MG63 (cell line): Measurements from ENCODE around the gene EIPR1. TPM values are rescaled to one million over a fixed set of nuclear protein-coding genes. Genes with fewer than 3 reads are reported as not detected.

ENCODE experiments used
- DNase-seq: peaks from one replicate; pipeline ENCODE4 v3.0.0-alpha.2; 2020
- H3K27me3 ChIP-seq: fragments of 250-450 bp; sonication (Bioruptor Pico); 2 replicates; pipeline ENCODE4 v1.5.1; 2020; ENCODE audit warnings: mild to moderate bottlenecking, moderate library complexity
- H3K36me3 ChIP-seq: fragments of 250-450 bp; sonication (Bioruptor Pico); 2 replicates; pipeline ENCODE4 v1.5.1; 2020; ENCODE audit warnings: mild to moderate bottlenecking, moderate library complexity
- H3K4me3 ChIP-seq: fragments of 250-450 bp; sonication (Bioruptor Pico); 2 replicates; pipeline ENCODE4 v1.5.1; 2020; ENCODE audit warnings: mild to moderate bottlenecking, moderate library complexity
- H3K9me3 ChIP-seq: fragments of 250-450 bp; sonication (Bioruptor Pico); 2 replicates; pipeline ENCODE4 v1.5.1; 2020; ENCODE audit warnings: mild to moderate bottlenecking, moderate library complexity
- total RNA-seq: library from RNA; depleted of rRNA; stranded (reverse); fragments of >200 nt; shearing (Covaris generic); gene quantifications from 2 replicates; pipeline ENCODE4 v1.2.3, GENCODE V29; 2014; ENCODE audit warnings: low replicate concordance

EIPR1 gene
- total RNA-seq, 1 experiment from 2014 or later: 78.7 TPM

DNA sequence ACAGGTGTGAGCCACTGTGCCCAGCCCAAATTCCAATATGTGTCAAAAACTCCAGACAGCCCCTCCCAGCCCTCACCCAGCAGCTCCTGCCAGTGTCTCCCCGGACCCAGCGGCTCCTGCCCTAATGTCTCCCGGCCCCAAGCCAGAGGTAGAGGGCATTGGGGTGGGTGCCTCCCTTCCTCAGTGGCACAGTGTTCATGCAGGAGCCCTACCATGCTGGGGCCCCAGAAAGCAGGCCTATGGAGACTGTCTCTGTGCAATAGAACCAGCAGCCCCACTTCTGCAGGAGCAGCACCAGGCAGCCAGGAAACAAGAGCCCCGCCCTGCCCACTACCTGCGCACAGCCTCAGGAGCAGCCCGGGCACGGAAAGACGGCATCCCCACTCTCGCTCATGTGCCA is 70.4 kb downstream of the EIPR1 start:
- Histone ChIP-seq H3K9me3 (no peaks in the 10 kb centered on the region), H3K4me3 (no peak overlapping the region), H3K36me3 (peaks cover 6% of the 10 kb centered on the region; the same call in 1 of the 2 replicates), H3K27me3 (no peaks in the 10 kb centered on the region)
- no peak for DNase-seq

DNA sequence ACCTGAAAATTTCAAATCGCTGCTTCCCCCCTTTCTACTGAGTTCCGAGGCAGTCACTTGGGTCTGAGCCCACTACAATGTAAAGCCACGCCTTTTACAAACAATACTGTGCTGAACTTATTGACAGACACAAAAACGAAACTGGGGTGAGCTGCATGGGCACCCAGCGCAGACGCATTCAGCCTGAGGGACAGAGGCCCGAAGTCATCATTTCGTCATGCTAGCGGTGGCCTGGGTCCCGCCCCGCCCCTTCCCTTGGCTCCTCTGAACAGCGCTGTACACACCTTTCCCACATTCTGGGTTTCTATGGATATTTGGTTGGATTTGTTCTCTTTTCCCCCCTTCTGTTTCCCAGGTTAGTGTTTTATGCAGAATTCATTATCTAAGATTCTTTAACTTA is 71.7 kb downstream of the EIPR1 start:
- Histone ChIP-seq H3K27me3 (no peaks in the 10 kb centered on the region), H3K4me3 (no peak overlapping the region), H3K9me3 (no peaks in the 10 kb centered on the region), H3K36me3 (peaks cover 6% of the 10 kb centered on the region)
- DNase-seq: no peak

DNA sequence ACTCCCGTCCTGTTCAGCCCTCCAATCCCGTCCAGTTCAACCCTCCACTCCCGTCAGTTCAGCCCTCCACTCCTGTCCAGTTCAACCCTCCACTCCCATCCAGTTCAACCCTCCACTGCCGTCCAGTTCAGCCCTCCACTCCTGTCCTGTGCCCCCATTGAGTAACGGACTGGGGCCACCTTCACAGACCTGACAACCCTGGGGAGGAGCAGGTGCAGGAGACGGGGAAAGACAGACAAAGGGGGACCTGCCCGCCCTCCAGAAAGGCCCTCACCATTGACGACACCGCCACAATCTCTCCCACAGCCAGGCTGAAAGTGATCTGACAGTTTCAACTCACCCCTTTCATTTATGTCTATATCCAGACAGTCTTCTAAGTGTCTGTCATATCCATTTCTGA is 72.2 kb downstream of the EIPR1 start:
- Histone ChIP-seq H3K36me3 (peaks cover 6% of the 10 kb centered on the region), H3K4me3 (no peak overlapping the region), H3K9me3 (no peaks in the 10 kb centered on the region), H3K27me3 (no peaks in the 10 kb centered on the region)
- no peak for DNase-seq

DNA sequence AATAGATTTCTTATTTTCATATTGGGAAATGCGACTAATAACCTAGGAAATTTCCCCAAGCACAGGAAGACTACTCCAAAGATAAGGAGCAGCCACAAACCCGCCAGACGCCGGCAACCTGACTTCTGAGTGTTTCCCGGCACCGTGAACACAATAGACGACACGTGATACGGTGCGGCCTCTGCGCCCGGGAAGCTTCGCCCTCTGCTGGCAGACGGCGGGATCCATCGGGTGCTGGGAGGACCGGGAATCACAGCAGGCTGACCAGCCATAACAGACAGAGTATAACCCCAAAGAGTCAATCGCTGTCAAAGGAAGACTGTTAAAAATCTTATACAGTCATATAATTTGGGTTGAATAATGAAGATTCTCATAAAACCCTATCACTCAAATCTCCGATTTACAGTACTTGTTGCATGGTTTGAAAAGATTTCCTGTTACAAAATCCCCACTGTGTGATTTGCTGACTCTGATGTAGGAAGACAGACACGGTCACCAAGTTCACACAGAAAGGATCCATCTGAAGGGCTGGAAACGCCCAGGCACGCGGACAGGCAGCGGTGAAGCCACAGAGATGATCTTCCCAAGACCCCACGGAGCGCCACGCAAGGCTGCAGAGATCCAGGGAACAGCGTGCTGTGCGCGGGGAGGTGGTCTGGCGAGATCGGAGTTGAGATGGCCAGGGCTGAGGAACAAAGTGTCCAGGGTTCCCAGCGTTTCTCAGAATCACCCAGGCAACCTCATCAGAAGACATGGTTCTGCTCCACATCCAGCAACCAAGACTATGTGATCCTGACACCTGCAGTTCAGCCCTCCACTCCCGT is 73.8 kb downstream of the EIPR1 start:
- Histone ChIP-seq H3K9me3 (no peaks in the 10 kb centered on the region), H3K36me3 (peaks cover 6% of the 10 kb centered on the region), H3K4me3 (no peak overlapping the region), H3K27me3 (no peaks in the 10 kb centered on the region)
- peak; percentile 75 for DNase-seq

DNA sequence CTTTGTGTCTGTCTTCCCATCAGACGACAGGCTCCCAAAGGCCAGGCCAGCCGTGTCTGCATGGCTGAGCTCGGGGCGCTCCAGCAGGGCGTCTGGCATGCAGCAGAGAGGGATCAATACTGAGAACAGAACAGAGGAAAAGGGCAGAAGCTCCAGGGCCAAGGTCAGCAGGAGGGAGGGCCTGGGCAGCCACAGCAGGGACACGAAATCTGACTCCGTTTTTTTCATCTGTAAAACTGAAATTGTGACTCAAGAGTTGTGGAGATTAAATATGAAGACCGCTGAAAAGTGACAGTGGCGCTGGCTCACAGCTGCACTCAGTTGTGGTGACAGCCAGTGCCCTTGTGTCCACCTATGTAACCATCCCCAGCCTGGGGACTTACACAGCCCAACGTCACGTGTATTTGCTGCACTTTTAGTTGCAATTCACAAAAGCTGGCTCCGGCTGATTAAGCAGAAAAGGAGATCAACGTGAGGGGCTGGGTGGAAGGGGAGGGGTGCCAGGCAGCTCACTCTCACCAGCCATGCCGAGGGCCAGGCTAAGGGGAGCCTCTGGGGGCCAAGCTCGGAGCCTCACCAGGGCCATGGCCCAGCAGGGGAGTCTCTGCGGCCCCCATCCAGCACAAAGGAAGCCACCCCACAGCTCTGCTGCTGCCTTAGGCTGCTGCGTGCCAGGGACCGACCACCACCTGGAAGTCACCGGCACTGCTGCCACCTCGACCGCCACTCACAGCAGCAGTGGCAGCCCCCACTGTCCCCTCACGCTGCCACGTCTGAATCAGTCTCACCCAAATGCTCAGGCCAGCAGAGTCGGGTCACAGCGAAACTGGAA is 74.7 kb downstream of the EIPR1 start:
- DNase-seq: no peak
- no peaks in the 10 kb centered on the region for H3K9me3 ChIP-seq
- H3K4me3 ChIP-seq: no peak overlapping the region
- H3K36me3 ChIP-seq: peaks cover 6% of the 10 kb centered on the region
- H3K27me3 ChIP-seq: no peaks in the 10 kb centered on the region

DNA sequence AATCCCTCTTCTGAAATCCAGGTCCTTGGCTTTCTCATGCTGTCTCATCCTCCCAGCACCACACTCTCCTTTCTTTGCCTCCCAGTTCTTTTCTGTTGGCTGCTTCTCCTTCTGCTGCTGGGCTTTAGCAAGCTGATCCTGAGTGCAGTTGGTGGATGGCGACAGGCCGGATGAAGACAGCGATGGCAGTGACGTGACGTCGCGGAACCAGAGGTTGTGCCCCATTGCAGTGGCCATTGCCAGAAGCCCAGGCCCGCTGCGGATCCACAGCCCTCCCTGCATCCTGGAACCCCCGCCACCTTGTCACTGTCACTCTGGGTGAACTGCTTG is 75.2 kb downstream of the EIPR1 start:
- no peaks in the 10 kb centered on the region for H3K27me3 ChIP-seq
- no peak overlapping the region for H3K4me3 ChIP-seq
- no peak for DNase-seq
- peaks cover 6% of the 10 kb centered on the region for H3K36me3 ChIP-seq
- no peaks in the 10 kb centered on the region for H3K9me3 ChIP-seq

DNA sequence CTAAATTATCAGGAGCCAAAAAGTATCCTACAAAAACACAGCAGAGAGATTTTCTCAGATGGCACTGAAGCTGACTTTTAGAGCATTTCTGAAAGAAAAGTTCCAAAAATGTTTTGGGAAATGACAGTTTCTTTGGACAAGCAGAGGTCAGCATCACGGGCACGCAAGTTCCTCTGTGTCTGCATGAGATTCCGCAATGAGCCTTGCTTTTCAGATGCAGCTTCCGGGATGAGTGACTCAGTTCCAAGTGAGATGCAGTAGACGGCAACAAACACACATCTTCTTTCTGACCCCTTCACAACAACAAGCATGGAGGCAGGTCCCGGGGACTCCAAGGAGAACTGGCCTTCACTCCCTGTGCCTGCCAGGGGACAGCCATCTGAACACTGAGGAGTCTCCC is 76.6 kb downstream of the EIPR1 start:
- Histone ChIP-seq H3K36me3 (peaks cover 6% of the 10 kb centered on the region), H3K9me3 (no peaks in the 10 kb centered on the region), H3K27me3 (no peaks in the 10 kb centered on the region), H3K4me3 (no peak overlapping the region)
- no peak for DNase-seq

DNA sequence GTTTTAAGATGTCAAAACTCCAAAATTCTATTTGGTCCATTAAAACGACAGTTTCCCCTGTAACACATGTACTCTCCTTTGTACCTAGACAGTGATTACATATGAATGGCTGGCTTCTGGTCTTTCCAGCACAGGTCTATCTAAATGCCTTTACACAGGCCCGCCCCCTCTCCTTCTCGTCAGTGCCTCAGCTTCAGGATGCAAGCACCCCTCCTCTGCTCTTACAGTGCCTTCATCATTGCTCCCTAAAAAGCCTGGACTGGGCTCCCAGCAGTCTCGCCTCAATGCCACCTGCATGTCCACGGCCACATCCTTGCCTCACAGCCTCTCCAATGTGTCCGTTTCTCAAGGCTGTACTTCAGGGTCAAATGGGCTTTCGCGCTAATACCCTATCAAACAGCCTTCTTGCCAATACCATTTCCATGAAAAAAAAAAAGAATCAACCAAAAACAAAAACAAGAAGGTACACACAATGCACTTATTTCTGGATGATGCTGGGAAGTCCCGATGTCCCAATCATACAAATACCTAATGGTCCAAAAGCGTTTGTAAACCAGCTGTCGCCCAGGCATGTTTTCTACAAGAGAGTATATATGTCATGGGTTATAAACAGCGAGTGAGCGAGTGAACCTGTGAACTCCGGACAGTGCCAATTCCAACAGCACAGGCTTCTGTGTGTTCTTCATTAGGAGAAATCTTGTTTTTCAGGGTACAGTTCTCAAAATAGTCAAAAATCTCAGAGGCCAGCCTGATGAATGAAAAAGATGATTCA is 77.2 kb downstream of the EIPR1 start:
- DNase-seq: no peak
- no peaks in the 10 kb centered on the region for H3K9me3 ChIP-seq
- peaks cover 6% of the 10 kb centered on the region for H3K36me3 ChIP-seq
- no peaks in the 10 kb centered on the region for H3K27me3 ChIP-seq
- H3K4me3 ChIP-seq: no peak overlapping the region

DNA sequence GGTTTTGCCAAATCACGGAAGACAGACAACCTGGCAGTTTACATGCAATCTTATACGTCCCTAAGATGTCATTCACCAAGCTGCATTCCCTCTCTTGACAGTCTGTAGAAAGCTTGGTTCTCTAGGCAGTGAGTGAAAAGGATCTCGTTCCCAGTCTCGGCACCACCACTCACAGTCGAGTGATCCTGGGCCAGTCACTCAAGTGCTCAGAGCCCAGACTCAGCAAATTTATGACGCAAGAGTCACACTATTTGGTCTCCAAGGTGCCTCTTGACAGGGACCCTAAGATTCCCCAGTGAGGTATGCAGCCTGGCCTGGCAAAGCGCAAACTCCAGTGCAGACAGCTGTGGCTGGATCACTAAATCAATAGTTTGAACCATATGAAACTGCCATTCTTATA is 77.9 kb downstream of the EIPR1 start:
- no peak for DNase-seq
- H3K27me3 ChIP-seq: no peaks in the 10 kb centered on the region
- H3K4me3 ChIP-seq: no peak overlapping the region
- H3K9me3 ChIP-seq: no peaks in the 10 kb centered on the region
- peaks cover 6% of the 10 kb centered on the region for H3K36me3 ChIP-seq

DNA sequence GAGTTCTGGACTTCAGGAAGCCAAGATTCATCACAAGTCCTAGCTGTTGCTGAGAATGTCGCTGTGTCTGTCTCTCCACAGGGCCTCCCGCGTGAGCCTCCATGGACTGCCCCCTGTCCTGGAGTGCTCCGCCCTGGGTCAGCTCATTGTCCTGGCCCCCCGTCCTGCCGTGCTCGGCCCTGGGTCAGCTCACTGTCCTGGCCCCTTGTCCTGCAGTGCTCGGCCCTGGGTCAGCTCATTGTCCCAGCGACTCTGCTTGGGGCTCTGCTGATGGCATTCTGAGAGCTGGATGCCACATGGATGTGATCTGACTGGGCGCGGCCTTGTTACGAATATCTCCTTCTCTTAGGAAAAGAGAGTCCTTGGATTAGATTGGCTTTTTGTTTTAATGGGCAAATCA is 78.5 kb downstream of the EIPR1 start:
- no peak overlapping the region for H3K4me3 ChIP-seq
- no peak for DNase-seq
- no peaks in the 10 kb centered on the region for H3K27me3 ChIP-seq
- H3K9me3 ChIP-seq: no peaks in the 10 kb centered on the region
- peaks cover 6% of the 10 kb centered on the region for H3K36me3 ChIP-seq

DNA sequence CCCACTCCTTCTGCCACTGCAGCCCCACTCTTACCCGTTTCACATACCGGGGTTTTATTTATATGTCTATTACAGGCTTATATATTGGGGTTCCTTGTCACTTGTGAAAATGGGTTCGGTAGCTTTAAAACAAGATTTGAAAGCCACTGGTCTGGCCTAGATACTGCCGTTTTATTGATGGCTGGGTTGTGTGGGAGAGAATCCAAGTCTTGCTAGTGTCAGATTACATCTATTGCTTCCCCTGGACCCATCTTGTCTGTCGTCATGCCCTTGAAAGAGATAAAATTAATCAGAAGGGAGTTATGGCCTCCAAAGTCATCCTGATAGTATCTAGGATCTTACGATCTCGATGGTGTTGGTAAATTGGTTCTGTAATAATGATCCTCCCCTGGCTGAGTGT is 79.4 kb downstream of the EIPR1 start:
- Histone ChIP-seq H3K4me3 (no peak overlapping the region), H3K9me3 (no peaks in the 10 kb centered on the region), H3K27me3 (no peaks in the 10 kb centered on the region), H3K36me3 (peaks cover 3% of the 10 kb centered on the region)
- DNase-seq: no peak

DNA sequence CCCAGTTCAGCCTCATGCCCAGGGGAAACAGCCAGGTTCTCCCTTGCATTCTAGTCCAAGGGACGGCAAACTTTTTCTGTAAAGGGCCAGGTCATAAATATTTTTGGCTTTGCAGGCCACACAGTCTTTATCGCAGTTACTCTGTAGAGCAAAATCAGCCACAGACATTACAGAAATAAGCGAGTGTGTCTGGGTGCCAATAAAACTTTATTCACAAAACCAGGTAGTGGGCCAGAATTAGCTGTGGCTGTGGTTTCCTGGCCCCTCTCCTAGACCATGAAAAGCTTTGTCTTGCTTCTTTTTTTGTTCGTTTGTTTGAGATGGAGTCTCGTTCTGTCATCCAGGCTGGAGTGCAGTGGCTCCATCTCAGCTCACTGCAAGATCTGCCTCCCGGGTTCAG is 80.1 kb downstream of the EIPR1 start:
- H3K36me3 ChIP-seq: no peaks in the 10 kb centered on the region; the same call in 1 of the 2 replicates
- H3K27me3 ChIP-seq: no peaks in the 10 kb centered on the region
- DNase-seq: no peak
- H3K4me3 ChIP-seq: no peak overlapping the region
- no peaks in the 10 kb centered on the region for H3K9me3 ChIP-seq

DNA sequence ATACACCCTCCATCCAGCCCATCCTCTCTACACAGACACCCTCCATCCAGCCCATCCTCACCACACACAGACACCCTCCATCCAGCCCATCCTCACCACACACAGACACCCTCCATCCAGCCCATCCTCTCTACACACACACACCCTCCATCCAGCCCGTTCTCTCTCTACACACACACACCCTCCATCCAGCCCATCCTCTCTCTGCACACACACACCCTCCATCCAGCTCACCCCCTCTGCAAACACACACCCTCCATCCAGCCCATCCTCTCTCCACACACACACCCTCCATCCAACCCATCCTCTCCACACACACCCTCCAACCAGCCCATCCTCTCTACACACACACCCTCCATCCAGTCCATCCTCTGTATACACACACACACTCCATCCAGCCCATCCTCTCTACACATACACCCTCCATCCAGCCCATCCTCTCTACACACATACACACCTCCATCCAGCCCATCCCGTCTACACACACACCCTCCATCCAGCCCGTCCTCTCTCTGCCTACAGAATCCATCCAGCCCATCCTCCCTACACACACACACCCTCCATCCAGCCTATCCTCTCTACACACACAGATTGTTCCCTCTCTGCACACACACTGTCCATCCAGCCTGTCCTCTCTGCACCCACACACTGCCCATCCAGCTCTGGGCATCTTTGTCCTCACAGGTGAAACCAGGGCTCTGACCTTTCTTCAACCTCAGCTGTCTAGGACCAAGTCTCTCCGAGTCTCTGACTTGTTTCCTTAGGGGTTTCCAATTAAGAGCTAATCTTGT is 81.2 kb downstream of the EIPR1 start:
- Histone ChIP-seq H3K27me3 (no peaks in the 10 kb centered on the region), H3K36me3 (no peaks in the 10 kb centered on the region; the same call in 1 of the 2 replicates), H3K4me3 (no peak overlapping the region), H3K9me3 (no peaks in the 10 kb centered on the region)
- no peak for DNase-seq

DNA sequence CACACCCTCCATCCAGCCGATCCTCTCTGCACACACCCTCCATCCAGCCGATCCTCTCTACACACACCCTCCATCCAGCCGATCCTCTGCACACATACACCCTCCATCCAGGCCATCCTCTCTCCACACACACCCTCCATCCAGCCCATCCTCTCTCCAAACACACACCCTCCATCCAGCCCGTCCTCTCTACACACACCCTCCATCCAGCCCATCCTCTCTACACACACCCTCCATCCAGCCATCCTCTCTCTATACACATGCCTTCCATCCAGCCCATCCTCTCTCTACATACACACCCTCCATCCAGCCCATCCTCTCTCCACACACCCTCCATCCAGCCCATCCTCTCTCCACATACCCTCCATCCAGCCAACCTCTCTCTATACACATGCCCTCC is 83.1 kb downstream of the EIPR1 start:
- DNase-seq: no peak
- Histone ChIP-seq H3K9me3 (no peaks in the 10 kb centered on the region), H3K36me3 (no peaks in the 10 kb centered on the region), H3K4me3 (no peak overlapping the region), H3K27me3 (no peaks in the 10 kb centered on the region)

DNA sequence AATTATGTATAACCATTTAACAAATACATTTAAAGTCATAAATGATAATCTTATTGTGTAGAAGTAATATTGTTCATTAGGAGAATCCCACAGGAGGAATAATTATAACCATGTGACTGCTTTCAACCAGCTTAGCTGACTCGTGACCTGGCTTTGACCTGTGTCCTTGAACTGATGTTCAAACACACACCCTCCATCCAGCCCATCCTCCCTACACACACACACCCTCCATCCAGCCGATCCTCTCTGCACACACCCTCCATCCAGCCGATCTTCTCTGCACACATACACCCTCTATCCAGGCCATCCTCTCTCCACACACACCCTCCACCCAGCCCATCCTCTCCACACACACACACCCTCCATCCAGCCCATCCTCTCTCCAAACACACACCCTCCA is 83.5 kb downstream of the EIPR1 start:
- DNase-seq: no peak
- Histone ChIP-seq H3K9me3 (no peaks in the 10 kb centered on the region), H3K36me3 (no peaks in the 10 kb centered on the region), H3K27me3 (no peaks in the 10 kb centered on the region), H3K4me3 (no peak overlapping the region)

DNA sequence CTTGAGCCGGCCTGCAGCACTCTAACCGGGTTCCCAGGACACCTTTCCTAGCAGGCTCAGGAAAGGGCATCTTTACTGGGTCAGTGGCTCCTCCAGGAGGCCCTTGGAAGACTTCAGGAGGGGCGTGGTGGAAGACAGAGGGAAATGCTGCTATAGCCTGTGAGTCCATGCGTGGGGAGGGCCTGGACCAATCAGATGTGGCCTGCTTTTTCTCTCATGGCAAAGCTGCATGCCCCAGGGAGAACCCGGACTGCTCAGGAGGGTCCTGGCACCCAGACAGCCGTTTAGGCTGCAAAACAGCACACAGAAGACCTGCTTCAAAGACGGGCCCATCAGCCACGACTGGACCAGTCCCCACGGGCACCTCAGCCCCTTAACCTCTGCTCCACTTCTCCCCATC is 84.4 kb downstream of the EIPR1 start:
- H3K36me3 ChIP-seq: no peaks in the 10 kb centered on the region
- no peaks in the 10 kb centered on the region for H3K9me3 ChIP-seq
- no peak overlapping the region for H3K4me3 ChIP-seq
- H3K27me3 ChIP-seq: no peaks in the 10 kb centered on the region
- DNase-seq: no peak
